ENCODE results near the gene ISCU.

The ISCU gene

DNA sequence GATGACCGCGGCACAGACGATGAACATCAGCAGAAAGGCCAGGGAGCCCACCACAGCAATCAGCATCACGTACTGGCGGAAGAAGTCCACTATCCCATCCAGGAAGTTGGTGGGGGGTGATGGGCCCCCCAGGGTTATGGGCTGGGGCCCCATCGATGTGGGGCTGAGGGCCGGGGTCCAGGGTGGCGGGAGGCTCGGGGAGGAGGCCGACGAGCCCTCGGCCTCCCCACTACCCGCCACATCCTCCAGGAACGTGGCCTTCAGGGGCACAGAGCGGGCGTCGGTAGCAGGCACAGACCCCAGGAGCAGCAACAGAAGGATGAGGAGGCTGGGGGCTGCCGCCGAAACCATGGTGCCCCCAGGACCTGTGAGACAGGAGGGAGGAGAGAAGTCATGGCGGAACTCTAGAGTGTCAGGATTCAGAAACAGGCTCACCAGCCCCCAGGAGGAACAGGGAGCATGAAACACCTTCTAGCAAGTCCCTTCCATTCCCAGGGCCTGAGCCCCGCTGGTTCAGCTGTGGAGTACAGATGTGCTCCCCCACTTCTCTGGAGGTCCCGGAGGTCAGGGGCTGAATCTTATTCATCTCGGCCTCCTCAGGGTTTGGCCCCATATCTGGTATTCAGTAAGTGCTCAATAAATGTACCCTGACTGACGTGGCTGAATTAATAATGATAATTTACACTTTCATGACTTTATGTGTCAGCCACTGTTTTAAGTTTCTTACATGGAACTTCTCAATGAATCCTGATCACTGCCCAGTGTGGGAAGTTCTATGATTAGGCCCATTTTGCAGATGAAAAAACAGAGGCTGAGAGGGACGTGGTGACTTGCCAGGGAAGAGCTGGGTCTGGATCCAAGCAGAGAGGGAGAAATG lies 29.9 kb downstream of the ISCU start:
- DNase-seq, result no peak

DNA sequence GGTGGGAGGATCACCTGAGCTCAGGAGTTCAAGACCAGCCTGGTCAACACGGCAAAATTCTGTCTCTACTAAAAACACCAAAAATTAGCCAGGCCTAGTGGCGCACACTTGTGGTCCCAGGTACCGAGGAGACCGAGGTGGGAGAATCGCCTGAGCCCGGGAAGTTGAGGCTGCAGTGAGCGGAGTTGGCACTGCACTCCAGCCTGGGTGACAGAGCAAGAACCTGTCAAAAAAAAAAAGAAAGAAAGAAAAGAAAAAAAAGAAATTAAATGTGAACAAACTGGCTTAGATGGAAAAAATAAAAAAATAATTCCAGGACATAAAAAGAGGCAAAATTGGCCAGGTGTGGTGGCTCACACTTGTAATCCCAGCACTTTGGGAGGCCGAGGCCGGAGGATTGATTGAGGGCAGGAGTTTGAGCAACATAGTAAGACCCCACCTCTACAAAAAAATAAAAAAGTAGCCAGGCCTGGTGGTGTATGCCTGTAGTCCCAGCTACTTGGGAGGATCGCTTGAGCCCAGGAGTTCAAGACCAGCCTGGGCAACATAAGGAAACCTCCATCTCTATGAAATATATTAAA lies 32.0 kb downstream of the ISCU start:
- DNase-seq, result no peak

DNA sequence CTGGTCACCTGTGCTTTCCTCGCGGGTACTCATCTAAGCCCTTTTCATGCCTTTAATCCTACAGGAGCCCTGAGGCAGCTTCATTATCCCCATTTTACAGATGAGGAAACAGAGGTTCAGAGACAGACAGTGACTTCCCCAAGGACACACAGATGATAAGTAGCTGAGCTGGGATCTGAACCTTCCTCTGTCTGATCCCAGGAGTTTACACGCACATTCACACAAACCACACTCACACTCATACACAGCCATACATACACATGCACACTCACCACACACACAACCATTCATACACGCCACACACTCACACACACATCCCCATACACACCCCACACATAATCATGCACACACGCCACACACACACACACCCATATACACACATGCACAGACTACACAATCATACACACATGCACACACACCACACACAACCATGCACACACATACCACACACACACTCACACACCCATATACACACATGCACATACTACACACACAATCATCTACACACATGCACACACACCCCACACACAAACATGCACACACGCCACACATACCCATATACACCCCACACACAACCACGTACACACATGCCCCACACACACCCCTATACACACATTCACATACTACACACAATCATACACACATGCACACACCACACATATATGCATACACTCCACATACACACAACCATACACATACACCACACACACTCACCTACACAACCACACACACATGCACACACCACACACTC lies 32.7 kb downstream of the ISCU start:
- DNase-seq, result no peak

DNA sequence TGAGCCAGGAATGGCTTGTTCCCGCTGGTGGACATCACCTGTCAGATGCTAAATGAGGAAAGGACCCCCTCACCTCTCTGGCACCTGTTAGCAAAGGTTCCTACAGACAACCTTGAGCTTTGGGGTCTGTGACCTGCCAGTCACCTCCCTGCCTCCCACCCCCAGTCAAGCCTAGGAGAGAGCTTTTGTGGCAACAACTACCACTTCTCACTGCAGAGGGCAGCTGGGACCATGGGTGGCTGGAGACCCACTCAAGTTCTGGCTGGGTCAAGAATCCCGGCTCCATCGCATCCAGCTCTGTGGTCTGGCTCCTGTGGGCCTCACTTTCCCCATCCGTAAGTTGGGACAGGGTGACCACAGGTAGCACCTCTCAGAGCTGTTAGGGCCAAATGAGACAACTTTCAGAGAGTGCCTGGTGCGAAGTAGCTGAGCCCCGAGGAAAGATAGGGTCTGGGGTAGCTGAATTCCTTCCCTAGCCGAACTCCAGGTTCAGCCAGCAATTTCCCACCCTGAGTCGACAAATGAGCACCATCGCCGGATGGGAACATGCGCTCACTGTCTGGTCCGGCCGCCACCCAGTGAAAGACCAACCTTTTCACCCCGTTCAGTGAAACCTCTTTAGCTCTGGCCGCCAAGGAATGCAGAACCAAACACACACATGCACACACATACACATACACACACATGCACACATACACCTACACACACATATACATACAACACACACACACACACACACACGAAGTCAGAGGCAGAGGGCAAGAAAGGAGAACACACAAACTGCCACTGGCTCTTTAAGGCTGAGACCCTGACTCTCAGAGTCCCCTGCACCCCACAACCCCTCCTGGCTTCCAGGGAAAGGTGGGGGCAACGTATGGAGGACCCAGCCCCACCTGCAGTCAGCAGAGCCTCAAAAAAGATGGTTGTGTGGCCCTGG lies 33.6 kb downstream of the ISCU start:
- DNase-seq, result no peak

DNA sequence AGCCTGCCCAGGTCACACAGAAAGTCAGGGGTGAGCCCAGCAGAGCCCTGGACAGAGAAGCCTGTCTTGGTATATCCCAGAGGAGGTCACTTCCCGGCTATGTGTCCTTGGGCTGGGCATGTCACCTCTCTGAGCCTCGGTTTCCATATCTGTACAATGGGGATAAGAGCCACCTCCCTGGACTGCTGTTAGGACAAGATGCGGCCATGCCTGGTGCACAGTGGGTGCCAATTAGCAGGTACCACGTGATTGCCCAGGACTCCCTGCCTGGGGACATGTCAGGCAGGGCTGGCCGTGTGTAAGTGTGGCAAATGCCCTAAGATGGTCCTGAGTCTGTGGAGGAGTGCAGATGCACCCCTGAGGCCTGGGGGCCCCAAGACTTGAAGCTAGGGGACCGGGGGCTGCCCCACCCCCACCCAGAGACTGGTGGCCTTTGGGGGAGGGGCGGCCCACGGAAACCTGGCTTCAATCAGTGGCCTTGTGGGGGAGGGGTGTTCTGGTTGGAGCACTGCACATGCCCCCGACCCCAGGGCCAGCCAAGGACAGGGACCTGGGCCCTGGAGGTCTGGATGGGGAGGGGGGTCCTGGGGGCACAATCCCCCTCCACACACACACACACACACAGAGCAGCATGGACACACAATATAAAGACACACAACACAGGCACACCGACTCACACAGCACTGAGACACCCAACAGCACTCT lies 34.6 kb downstream of the ISCU start:
- no peak for DNase-seq

DNA sequence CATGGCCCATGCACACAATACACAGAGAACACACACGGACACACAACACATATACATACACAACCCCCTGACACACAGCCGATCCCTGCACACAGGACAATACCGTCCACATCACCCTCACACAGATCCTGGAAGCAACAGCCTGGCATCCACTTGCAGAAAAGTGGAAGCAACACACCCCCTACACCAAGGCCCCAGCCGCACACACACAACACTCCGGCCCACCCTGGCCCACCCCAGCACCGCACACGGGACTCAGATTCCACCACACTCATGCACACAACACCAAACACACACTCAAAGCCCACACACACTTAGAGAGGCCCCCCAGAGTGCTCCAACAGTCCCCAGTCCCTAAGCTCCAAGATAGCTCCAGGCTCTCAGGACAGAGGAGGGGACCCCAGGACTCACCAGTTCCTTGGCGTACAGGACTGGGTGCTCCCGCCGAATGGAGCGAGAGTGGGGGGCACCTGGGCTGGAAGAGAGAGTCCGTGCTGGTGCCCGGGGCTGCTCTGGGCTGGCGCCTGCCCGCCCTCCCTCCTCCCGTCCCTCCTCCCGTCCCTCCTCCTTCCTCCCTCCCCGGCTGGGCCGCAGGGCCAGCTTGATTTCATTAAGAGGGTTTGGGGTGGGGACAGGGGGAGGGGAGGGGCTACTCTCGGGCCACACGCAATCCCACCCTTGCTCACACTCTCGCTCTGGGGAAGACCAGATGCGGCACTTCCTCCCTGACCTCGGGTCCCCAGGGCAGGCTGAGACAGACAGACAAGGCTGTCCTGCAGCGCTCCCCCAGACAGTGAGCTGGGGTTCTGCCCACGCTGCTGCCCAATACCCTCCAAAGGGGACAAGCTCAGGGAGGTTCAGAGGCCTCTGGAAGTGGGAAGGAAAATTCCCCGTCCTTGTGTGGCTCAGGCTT lies 35.4 kb downstream of the ISCU start, which contains the start of gene TMEM119:
TSS of gene TMEM119 (minus strand) at position 526 of the 913 bp plus-strand sequence. CDS start 5,701 bp downstream, outside the sequence.
- DNase-seq, result no peak

DNA sequence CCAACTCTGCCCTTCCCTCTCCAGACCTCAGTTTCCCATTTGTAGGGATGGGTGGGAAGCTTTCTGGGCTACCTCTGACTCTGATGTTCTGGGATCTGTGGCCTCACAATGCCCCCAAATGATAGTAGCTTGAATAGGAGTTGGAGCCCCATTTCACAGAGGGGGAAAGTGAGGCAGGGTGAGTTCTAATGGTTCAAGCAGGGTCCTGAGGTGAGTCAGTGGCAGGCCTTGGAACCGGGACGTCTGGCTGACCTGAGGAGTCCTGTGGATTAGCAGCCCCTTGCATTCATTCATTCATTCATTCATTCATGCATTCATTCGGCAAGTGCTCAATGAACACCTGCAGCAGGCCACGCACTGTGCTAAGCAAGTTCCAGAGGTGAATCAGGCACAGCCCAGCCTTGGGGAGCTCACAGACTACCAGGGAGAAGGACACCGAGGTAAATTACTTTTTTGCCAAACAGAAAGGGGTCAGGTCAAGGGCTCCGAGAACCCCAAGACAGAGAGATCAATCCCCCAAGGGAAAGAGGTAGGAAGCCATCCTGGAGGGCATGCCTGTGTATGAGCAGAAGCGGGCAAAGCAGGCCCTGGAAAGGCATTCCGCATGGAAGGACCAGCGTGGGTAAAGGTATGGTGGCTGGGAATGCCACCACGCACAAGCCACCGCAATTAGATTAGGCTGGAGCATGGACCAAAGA lies 36.3 kb downstream of the ISCU start:
- DNase-seq, result no peak

DNA sequence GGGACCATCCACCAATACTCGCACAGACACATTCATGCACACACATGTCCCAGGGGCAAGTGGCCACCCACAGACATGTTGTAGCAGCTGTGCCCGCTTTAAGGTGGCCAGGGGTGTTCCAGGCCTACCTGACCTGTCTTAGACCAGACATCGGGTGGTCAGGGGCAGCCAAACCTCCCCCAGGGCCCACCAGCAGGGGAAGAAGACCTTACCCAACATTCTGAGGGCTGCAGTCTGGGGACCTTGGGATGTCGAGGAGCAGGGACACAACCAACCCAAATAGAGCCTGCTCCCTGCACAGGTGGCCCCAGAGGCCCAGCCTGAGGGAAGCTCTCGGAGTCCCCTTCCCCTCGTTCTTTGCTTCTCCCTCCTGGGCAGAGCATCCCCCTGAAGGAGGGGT lies 37.1 kb downstream of the ISCU start:
- no peak for DNase-seq

DNA sequence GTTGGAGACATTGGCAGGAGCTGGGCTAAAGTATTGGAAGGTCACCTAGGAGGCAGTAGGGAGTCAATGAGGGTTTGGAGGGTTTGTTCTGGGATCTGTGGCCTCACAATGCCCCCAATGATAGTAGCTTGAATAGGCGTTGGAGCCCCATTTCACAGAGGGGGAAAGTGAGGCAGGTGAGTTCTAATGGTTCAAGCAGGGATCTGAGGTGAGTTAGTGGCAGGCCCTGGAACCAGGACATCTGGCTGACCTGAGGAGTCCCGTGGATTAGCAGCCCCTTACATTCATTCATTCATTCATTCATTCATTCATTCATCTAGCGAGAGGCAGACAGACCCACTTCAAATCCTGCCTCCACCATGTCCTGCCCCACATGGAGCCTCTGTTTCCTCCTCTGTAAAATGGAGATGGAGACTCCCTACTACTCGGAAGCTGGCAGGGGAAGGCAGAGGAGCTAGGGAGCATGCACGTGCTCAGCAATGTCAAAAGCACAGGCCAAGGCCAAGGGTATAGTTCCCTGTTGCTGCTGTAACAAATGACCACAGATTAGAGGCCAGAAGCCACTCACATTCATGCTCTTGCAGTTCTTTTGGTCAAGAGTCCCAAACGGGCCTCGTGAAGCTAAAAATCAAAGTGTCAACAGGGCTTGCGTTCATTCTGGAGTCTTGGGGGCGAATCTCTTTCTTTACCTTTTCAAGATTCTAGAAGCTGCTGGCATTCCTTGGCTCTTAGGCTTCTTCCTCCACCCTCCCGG lies 37.7 kb downstream of the ISCU start:
- DNase-seq, result no peak

DNA sequence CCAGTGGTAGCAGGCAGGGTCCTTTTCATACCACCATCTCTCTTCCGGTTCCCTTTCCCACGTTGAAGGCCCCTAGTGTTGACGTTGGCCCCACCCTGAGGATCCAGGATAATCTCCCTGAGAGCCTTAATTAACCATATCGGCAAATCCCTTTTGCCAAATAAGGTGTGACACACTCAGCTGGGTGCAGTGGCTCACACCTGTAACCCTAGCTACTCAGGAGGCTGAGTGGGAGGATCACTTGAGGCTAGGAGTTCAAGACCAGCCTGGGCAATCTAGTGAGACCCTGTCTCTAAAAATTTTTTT lies 38.3 kb downstream of the ISCU start:
- DNase-seq, result no peak

DNA sequence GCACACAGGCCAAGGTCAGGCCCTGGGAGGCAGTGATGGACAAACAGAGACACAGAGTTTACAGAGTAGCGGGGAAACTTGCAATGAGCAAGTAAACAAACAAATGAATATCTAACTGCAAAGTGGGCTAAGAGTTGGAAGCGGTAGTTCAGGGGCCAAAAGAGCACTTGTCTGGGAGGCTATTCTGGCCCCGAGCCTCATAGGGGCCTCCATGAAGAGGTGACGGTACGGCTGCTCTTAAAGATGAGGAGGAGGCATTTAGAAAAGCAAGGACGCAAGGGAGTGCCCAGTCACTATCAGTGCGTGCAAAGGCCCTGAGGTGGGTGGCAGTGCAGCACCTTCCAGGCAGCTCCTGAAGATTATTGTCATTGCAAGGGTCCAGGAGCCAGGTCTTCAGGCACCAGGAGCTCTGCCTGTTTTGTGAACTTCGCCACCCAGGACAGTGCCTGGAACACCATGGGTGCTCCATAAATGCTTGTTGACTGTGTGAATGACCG lies 39.9 kb downstream of the ISCU start:
- no peak for DNase-seq

DNA sequence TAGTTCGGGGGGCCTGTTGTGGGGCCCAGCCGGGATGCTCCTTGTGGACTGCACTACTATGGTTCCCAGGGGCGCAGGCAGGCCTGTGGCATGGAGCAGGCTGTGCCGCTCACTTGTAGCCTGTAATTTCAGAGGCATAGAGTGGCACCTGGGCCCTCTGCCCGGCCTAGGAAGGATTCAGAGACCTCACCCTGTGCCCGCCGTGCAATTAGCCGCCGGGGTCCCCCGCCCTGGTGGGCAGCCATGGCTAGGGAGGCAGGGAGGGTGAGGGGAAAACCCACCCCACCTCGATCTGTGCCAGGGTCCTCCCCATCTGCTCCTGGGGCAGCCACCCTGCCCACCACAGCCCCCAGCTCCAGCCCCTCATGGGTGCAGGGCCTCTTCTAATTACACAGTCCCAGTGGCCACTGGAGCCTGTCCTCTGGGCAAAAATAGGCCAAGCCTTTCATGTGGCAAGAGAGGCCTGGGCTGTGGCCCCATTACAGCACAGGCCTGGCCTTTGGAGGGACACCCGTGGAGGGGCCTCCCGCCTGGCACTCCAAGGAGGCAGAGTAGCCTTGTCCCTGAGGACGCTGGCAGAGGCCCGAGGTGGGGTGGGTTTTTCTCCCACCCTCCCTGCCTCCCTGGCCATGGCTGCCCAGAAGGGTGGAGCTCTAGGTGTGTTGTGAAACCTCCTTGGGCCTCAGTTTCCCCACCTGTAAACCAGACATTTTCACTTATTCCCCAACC lies 40.7 kb downstream of the ISCU start:
- DNase-seq, result no peak

DNA sequence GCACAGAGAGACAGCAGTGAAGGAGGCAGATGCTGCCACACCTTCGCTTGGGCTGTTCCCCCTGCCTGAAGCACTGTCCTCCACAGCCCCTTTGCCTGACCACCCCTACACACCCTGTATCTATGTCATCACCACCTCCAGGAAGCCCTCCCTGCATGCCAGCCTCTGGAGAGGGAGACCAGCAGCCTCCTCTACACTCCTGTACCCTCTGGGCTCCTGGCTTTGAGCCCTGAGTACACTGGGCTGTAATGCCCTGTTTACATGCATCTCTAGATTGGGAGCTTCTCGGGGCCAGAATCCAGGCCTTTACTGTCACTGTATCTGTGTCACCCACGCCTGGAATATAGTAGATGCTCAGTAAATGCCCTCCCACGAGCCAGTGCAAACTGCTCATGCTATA lies 41.3 kb downstream of the ISCU start:
- DNase-seq, result no peak

DNA sequence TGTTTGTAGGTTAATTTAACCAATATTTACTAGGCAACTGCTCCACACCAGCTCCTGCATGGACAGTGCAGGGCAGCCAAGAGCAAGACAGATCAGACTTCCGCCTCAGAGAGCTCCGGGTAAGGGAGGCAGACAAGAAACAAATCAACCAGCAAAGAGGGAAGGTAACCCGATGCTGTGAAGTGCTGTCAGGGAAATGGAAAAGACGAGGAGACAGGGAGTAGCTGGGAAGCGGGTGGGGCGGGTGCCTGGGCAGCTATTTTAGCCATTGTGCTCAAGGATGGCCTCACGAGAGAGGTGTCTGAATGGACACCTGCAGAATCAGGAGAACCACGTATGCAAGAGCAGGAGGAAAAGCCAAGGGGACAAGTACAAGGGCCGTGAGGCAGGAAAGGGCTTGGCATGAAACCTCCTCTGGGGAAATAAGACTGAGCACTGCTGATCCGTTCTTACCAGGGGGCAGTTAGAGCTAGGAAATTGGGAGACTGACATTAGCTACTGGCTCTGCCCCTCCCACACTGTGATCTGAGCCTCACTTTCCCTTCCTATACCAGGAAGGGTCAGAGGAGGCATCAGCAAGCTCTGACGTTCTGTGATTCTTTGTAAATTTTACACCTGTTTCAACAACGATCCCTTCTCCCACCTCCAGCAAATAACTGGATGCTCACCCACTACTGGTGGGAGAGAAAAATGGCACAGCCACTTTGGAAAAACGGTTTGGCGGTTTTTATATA lies 42.0 kb downstream of the ISCU start:
- DNase-seq, result no peak

DNA sequence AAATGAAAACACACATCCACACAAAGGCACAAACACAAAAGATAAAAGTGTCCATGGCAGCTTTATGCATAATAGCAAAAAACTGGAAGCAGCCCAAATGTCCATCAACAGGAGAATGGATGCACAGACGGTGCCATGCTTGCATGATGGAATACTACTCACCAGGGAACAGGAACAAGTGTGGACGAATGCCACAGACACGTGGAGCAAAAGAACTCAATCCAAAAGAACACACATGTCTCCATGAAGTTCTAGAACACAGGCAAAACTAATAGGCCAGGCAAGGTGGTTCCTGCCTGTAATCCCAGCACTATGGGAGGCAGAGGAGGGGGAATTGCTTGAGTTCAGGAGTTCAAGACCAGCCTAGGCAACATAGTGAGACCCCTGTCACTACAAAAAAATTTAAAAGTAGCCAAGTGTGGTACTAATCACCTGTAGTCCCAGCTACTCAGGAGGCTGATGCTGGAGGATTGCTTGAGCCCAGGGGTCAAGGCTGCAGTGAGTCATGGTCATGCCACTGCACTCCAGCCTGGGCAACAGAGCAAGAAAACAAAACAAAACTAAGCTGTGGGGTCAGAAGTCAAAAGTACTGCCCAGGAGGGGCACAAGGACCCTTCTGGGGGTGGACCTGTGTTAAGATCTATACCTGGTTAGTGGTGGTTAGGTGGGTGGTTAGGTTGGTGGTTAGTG lies 42.7 kb downstream of the ISCU start:
- no peak for DNase-seq

DNA sequence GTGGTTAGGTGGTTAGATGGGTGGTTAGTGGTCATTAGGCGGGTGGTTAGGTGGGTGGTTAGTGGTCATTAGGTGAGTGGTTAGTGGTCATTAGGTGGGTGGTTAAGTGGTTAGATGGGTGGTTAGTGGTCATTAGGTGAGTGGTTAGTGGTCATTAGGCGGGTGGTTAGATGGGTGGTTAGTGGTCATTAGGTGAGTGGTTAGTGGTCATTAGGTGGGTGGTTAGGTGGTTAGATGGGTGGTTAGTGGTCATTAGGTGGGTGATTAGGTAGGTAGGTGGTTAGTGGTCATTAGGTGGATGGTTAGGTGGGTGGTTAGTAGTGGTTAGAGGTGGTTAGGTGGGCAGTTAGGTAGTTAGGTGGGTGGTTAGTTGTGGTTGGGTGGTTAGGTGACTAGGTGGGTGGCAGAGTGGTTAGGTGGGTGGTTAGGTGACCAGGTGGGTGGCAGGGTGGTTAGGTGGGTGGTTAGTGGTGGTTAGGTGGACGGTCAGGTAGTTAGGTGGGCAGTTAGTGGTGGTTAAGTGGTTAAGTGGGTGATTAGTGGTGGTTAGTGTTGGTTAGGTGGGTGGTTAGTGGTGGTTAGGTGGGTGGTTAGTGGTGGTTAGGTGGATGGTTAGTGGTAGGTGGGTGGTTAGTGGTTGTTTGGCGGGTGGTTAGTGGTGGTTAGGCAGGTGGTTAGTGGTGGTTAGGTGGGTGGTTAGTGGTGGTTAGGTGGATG lies 43.5 kb downstream of the ISCU start:
- DNase-seq, result no peak

DNA sequence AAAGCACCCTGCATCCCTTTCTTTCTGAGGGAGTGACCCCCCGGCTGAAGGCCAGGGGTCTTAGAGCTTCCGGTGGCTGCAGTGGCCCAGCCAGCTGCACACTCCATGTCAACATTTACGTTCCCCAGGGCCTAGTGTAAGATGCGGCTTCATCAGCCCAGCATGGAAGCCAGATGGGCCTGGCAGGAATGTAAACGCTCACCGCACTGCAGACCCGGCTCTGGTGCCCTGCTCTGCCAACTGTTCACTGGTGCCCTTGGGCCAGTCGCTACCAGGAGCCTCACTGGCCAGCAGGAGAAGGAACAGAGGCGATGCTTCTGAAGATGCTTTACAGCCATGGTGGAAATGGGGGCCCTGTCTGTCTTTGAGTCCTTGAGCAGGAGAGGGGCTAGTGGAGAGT lies 44.1 kb downstream of the ISCU start:
- DNase-seq, result no peak
